ENCODE measurements around the gene C2CD2. TPM values are rescaled to one million over a fixed set of nuclear protein-coding genes. Genes with fewer than 3 reads are reported as not detected.

The C2CD2 gene
- total and polyA plus RNA-seq, 2 donors (not counting 3 experiments of a cell fraction or from before 2014, with no cell fraction given): 32.6 to 41.2 TPM

- no peak overlapping the region for H3K4me3 ChIP-seq (replicated peaks in 1 of 3; ENCODE audit: insufficient read depth in 1 of 3, low read depth in 1 of 3, low read length in 3 of 3)
- H3K27ac ChIP-seq (ENCODE audit: insufficient read depth, low read depth, low read length): no peak overlapping the region
- POLR2A ChIA-PET: no interaction called here
- H3K36me3 ChIP-seq (ENCODE audit: control insufficient read depth in 2 of 2, extremely low read depth in 1 of 2, insufficient read depth in 2 of 2, low read length in 2 of 2): peaks cover 0 to 5% of the 10 kb centered on the region in 2 experiments
- H3K9me1 ChIP-seq (replicated peaks; ENCODE audit: control insufficient read depth, extremely low read depth, insufficient read depth, low read length): no peaks in the 10 kb centered on the region
- no peak for TF ChIP-seq EZH2 (IDR thresholded peaks at IDR 0.05; ENCODE audit: borderline replicate concordance, low read depth, low read length, severe bottlenecking)
- H3K4me2 ChIP-seq (ENCODE audit: insufficient read depth, low read length): no peak overlapping the region
- FAIRE-seq: no peak
- no peak overlapping the region for H2AFZ ChIP-seq (ENCODE audit: low read depth, low read length)
- intact Hi-C loops (cut with micrococcal nuclease) (no loop called here), dilution Hi-C loops (cut with MboI; ENCODE audit: extremely low pct_ligation_motif_present, low sequenced_read_pairs) (no loop called here)
- peaks cover 4% of the 10 kb centered on the region for H3K4me1 ChIP-seq (ENCODE audit: control insufficient read depth, extremely low read depth, insufficient read depth, low read length)
- no peak overlapping the region for H3K9ac ChIP-seq (replicated peaks; ENCODE audit: extremely low read depth, insufficient read depth, low read length)
- no peaks in the 10 kb centered on the region for H4K20me1 ChIP-seq (replicated peaks; ENCODE audit: control insufficient read depth, extremely low read depth, insufficient read depth, low read length)
- CTCF ChIA-PET: no interaction called here
- no peak for DNase-seq (ENCODE audit: low read depth, low spot score)
- BruUV-seq (replicated peaks): no TSS peak
- no peaks in the 10 kb centered on the region for H3K9me3 ChIP-seq (replicated peaks; ENCODE audit: control insufficient read depth, insufficient read depth, low read length)
- no peaks in the 10 kb centered on the region for H3K27me3 ChIP-seq (ENCODE audit: control insufficient read depth in 2 of 2, insufficient read depth in 2 of 2, low read length in 2 of 2)
- H3K79me2 ChIP-seq (ENCODE audit: control insufficient read depth, insufficient read depth, low read length): peaks cover 43% of the 10 kb centered on the region
These were observed 11.9 kb downstream of the C2CD2 start for GRCh38 chr21:41941941-41942340.

- H3K4me1 ChIP-seq (ENCODE audit: control insufficient read depth, extremely low read depth, insufficient read depth, low read length): no peaks in the 10 kb centered on the region
- dilution Hi-C loops (cut with MboI; ENCODE audit: extremely low pct_ligation_motif_present, low sequenced_read_pairs) (no loop called here), intact Hi-C loops (cut with micrococcal nuclease) (no loop called here)
- H3K9me3 ChIP-seq (replicated peaks; ENCODE audit: control insufficient read depth, insufficient read depth, low read length): no peaks in the 10 kb centered on the region
- H3K36me3 ChIP-seq (ENCODE audit: control insufficient read depth in 2 of 2, extremely low read depth in 1 of 2, insufficient read depth in 2 of 2, low read length in 2 of 2): peaks cover 0 to 5% of the 10 kb centered on the region in 2 experiments
- no peak for FAIRE-seq
- H3K79me2 ChIP-seq (ENCODE audit: control insufficient read depth, insufficient read depth, low read length): peaks cover 29% of the 10 kb centered on the region
- H3K27me3 ChIP-seq (ENCODE audit: control insufficient read depth in 2 of 2, insufficient read depth in 2 of 2, low read length in 2 of 2): no peaks in the 10 kb centered on the region
- ChIA-PET CTCF (interaction anchor here (1.0 kb wide), 1 partner anchor 124 kb away, joined by 4 read pairs; no protein-coding TSS in a partner anchor), POLR2A (no interaction called here)
- no TSS peak for BruUV-seq (replicated peaks)
- no peak overlapping the region for H3K4me3 ChIP-seq (replicated peaks in 1 of 3; ENCODE audit: insufficient read depth in 1 of 3, low read depth in 1 of 3, low read length in 3 of 3)
- H3K9ac ChIP-seq (replicated peaks; ENCODE audit: extremely low read depth, insufficient read depth, low read length): no peak overlapping the region
- no peak overlapping the region for H3K27ac ChIP-seq (ENCODE audit: insufficient read depth, low read depth, low read length)
- H3K9me1 ChIP-seq (replicated peaks; ENCODE audit: control insufficient read depth, extremely low read depth, insufficient read depth, low read length): no peaks in the 10 kb centered on the region
- no peaks in the 10 kb centered on the region for H4K20me1 ChIP-seq (replicated peaks; ENCODE audit: control insufficient read depth, extremely low read depth, insufficient read depth, low read length)
- no peak for TF ChIP-seq CTCF (IDR thresholded peaks at IDR 0.05; ENCODE audit: extremely low read depth in 1 of 2, insufficient read depth in 1 of 2, low read depth in 1 of 2, low read length in 2 of 2)
- TF ChIP-seq, protein P1, sequence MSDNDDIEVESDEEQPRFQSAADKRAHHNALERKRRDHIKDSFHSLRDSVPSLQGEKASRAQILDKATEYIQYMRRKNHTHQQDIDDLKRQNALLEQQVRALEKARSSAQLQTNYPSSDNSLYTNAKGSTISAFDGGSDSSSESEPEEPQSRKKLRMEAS (IDR thresholded peaks at IDR 0.05; ENCODE audit: insufficient read depth, insufficient read length): no peak
- TF ChIP-seq MYC (IDR thresholded peaks at IDR 0.05; ENCODE audit: low read depth, low read length): no peak
- TF ChIP-seq FOS (IDR thresholded peaks at IDR 0.05; ENCODE audit: borderline replicate concordance, insufficient read depth, low read length): no peak
- no peak overlapping the region for H2AFZ ChIP-seq (ENCODE audit: low read depth, low read length)
- DNase-seq (ENCODE audit: low read depth, low spot score): no peak
- H3K4me2 ChIP-seq (ENCODE audit: insufficient read depth, low read length): no peak overlapping the region
These were observed 13.4 kb downstream of the C2CD2 start for GRCh38 chr21:41940431-41940830.

Measured in endothelial cell of umbilical vein (primary cell).